ENCODE data around the gene ARID3B. TPM values are rescaled to one million over a fixed set of nuclear protein-coding genes. Genes with fewer than 3 reads are reported as not detected.

ARID3B gene
- polyA plus RNA-seq, 1 of the 3 experiments (the other 2 are of a cell fraction): 3.0 TPM

- Histone ChIP-seq H3K4me2 (no peak overlapping the region), H3K27me3 (ENCODE audit: insufficient read depth) (no peaks in the 10 kb centered on the region), H2AFZ (ENCODE audit: low read depth) (no peak overlapping the region), H4K20me1 (ENCODE audit: insufficient read depth) (no peaks in the 10 kb centered on the region), H3K36me3 (replicated peaks in 1 of 2; ENCODE audit: control insufficient read depth in 1 of 2, insufficient read depth in 2 of 2, low read length in 1 of 2) (no peaks in the 10 kb centered on the region), H3K27ac (ENCODE audit: low read depth in 2 of 2, low read length in 1 of 2) (peak overlapping the region in 1 of 2 experiments; percentile 53; a peak in 2 of 4 replicates), H3K4me3 (ENCODE audit: low read depth in 2 of 2, low read length in 1 of 2) (no peak overlapping the region), H3K9me3 (no peaks in the 10 kb centered on the region), H3K4me1 (ENCODE audit: control insufficient read depth in 1 of 2, insufficient read depth in 2 of 2, low read depth in 1 of 2, low read length in 1 of 2) (no peaks in the 10 kb centered on the region; a peak in 1 of 4 replicates), H3K9ac (no peak overlapping the region), H3K79me2 (ENCODE audit: insufficient read depth) (no peaks in the 10 kb centered on the region), H3F3A (replicated peaks; ENCODE audit: insufficient read depth) (peaks cover 12% of the 10 kb centered on the region), H3K9me2 (no peaks in the 10 kb centered on the region)
- 0 out of 2 replicates have a peak, but pooled peaks have one; percentile 27 for TF ChIP-seq TCF12 (IDR thresholded peaks at IDR 0.05)
- TF ChIP-seq, protein P1, sequence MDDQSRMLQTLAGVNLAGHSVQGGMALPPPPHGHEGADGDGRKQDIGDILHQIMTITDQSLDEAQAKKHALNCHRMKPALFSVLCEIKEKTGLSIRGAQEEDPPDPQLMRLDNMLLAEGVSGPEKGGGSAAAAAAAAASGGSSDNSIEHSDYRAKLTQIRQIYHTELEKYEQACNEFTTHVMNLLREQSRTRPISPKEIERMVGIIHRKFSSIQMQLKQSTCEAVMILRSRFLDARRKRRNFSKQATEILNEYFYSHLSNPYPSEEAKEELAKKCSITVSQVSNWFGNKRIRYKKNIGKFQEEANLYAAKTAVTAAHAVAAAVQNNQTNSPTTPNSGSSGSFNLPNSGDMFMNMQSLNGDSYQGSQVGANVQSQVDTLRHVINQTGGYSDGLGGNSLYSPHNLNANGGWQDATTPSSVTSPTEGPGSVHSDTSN (IDR thresholded peaks at IDR 0.05): peak; percentile 55
- TF ChIP-seq, protein P2, sequence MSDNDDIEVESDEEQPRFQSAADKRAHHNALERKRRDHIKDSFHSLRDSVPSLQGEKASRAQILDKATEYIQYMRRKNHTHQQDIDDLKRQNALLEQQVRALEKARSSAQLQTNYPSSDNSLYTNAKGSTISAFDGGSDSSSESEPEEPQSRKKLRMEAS (IDR thresholded peaks at IDR 0.05; ENCODE audit: low read depth): no peak
- no peak for TF ChIP-seq USF2 (IDR thresholded peaks at IDR 0.05; ENCODE audit: borderline replicate concordance, low read depth, low read length)
- no peak for TF ChIP-seq SIN3A (IDR thresholded peaks at IDR 0.05; ENCODE audit: borderline replicate concordance, low read depth, low read length)
- ChIA-PET CTCF (no interaction called here), POLR2A (no interaction called here)
- DNase-seq: no peak
- 81% methylated on average over 6 of the region's 6 CpGs for WGBS (ENCODE audit: low lambda C conversion rate)
Observed at GRCh38 chr15:74505837-74506514, 35.0 kb upstream of the ARID3B start.

- no peak for DNase-seq
- H3F3A ChIP-seq (replicated peaks; ENCODE audit: insufficient read depth): peaks cover 12% of the 10 kb centered on the region
- no peaks in the 10 kb centered on the region for H3K36me3 ChIP-seq (replicated peaks in 1 of 2; ENCODE audit: control insufficient read depth in 1 of 2, insufficient read depth in 2 of 2, low read length in 1 of 2)
- no peaks in the 10 kb centered on the region for H3K9me2 ChIP-seq
- H3K4me2 ChIP-seq: no peak overlapping the region
- H3K27ac ChIP-seq (ENCODE audit: low read depth in 2 of 2, low read length in 1 of 2): peak overlapping the region in 1 of 2 experiments; percentile 53; a peak in 2 of 4 replicates
- H3K4me3 ChIP-seq (ENCODE audit: low read depth in 2 of 2, low read length in 1 of 2): no peak overlapping the region
- ChIA-PET POLR2A (no interaction called here), CTCF (no interaction called here)
- H3K9me3 ChIP-seq: no peaks in the 10 kb centered on the region
- H3K9ac ChIP-seq: no peak overlapping the region
- 84% methylated on average over 4 of the region's 4 CpGs for WGBS (ENCODE audit: low lambda C conversion rate)
- no peaks in the 10 kb centered on the region for H3K27me3 ChIP-seq (ENCODE audit: insufficient read depth)
- no peak for TF ChIP-seq NFIC (IDR thresholded peaks at IDR 0.05; ENCODE audit: borderline replicate concordance)
- TF ChIP-seq GABPA (IDR thresholded peaks at IDR 0.05; ENCODE audit: low read depth): no peak
- no peak for TF ChIP-seq TEAD4 (IDR thresholded peaks at IDR 0.05; ENCODE audit: borderline replicate concordance, insufficient read depth)
- H4K20me1 ChIP-seq (ENCODE audit: insufficient read depth): no peaks in the 10 kb centered on the region
- H3K79me2 ChIP-seq (ENCODE audit: insufficient read depth): no peaks in the 10 kb centered on the region
- H3K4me1 ChIP-seq (ENCODE audit: control insufficient read depth in 1 of 2, insufficient read depth in 2 of 2, low read depth in 1 of 2, low read length in 1 of 2): no peaks in the 10 kb centered on the region; a peak in 1 of 4 replicates
- no peak overlapping the region for H2AFZ ChIP-seq (ENCODE audit: low read depth)
Observed at GRCh38 chr15:74506515-74506840, 34.5 kb upstream of the ARID3B start.

GRCh38 chr15:74511583-74511982 lies 29.4 kb upstream of the ARID3B start:
- Histone ChIP-seq H3K27ac (ENCODE audit: low read depth in 2 of 2, low read length in 1 of 2) (no peak overlapping the region; a peak in 1 of 4 replicates), H3F3A (replicated peaks; ENCODE audit: insufficient read depth) (peaks cover 3% of the 10 kb centered on the region), H3K4me1 (ENCODE audit: control insufficient read depth in 1 of 2, insufficient read depth in 2 of 2, low read depth in 1 of 2, low read length in 1 of 2) (no peaks in the 10 kb centered on the region), H3K4me3 (ENCODE audit: low read depth in 2 of 2, low read length in 1 of 2) (no peak overlapping the region), H3K79me2 (ENCODE audit: insufficient read depth) (no peaks in the 10 kb centered on the region), H4K20me1 (ENCODE audit: insufficient read depth) (no peaks in the 10 kb centered on the region), H3K9me2 (no peaks in the 10 kb centered on the region), H3K36me3 (replicated peaks in 1 of 2; ENCODE audit: control insufficient read depth in 1 of 2, insufficient read depth in 2 of 2, low read length in 1 of 2) (no peaks in the 10 kb centered on the region), H3K9me3 (no peaks in the 10 kb centered on the region), H3K27me3 (ENCODE audit: insufficient read depth) (no peaks in the 10 kb centered on the region), H3K9ac (no peak overlapping the region), H3K4me2 (no peak overlapping the region), H2AFZ (ENCODE audit: low read depth) (0 out of 2 replicates have a peak overlapping the region, but pooled peaks have one; percentile 47)
- ChIA-PET POLR2A (no interaction called here), CTCF (no interaction called here)
- WGBS (ENCODE audit: low lambda C conversion rate): 76% methylated on average over 4 of the region's 4 CpGs
- DNase-seq: no peak
- TF ChIP-seq TEAD4 (IDR thresholded peaks at IDR 0.05; ENCODE audit: borderline replicate concordance, insufficient read depth) (no peak), TCF12 (IDR thresholded peaks at IDR 0.05) (no peak), USF2 (IDR thresholded peaks at IDR 0.05; ENCODE audit: borderline replicate concordance, low read depth, low read length) (no peak), RCOR1 (IDR thresholded peaks at IDR 0.05; ENCODE audit: low read length) (no peak), FOSL2 (IDR thresholded peaks at IDR 0.05; ENCODE audit: borderline replicate concordance, low read depth) (no peak), GATA2 (CRISPR knock-in tag; IDR thresholded peaks at IDR 0.05) (no peak), POLR2AphosphoS5 (IDR thresholded peaks at IDR 0.05; ENCODE audit: low read depth, low read length) (no peak), USF1 (IDR thresholded peaks at IDR 0.05; ENCODE audit: borderline replicate concordance, low read depth) (no peak), EP300 (IDR thresholded peaks at IDR 0.05; ENCODE audit: borderline replicate concordance in 1 of 2, low read depth in 1 of 2, low read length in 1 of 2) (no peak)

Data from SK-N-SH (cell line).